IPS-18a (cell line): ENCODE measurements around the gene CLEC16A.

ENCODE experiments used
- H3K27ac ChIP-seq: one replicate; pipeline ENCODE4 v1.5.1; 2013; ENCODE audit warnings: low read length
- H3K27me3 ChIP-seq: one replicate; pipeline ENCODE4 v1.6.1; 2013; ENCODE audit warnings: mild to moderate bottlenecking, low read length; ENCODE audit not compliant: control insufficient read depth, insufficient read depth
- H3K36me3 ChIP-seq: one replicate; pipeline ENCODE4 v1.6.1; 2013; ENCODE audit warnings: low read depth, low read length; ENCODE audit not compliant: control insufficient read depth
- H3K4me1 ChIP-seq: one replicate; pipeline ENCODE4 v1.6.1; 2013; ENCODE audit warnings: low read depth, low read length; ENCODE audit not compliant: control insufficient read depth
- H3K4me3 ChIP-seq: one replicate; pipeline ENCODE4 v1.5.1; 2013; ENCODE audit warnings: low read length
- H3K9ac ChIP-seq: one replicate; pipeline ENCODE4 v1.6.1; 2013; ENCODE audit warnings: mild to moderate bottlenecking, low read length, moderate library complexity
- H3K9me3 ChIP-seq: one replicate; pipeline ENCODE4 v1.6.1; 2013; ENCODE audit warnings: low read depth, low read length; ENCODE audit not compliant: control insufficient read depth

The CLEC16A gene

DNA sequence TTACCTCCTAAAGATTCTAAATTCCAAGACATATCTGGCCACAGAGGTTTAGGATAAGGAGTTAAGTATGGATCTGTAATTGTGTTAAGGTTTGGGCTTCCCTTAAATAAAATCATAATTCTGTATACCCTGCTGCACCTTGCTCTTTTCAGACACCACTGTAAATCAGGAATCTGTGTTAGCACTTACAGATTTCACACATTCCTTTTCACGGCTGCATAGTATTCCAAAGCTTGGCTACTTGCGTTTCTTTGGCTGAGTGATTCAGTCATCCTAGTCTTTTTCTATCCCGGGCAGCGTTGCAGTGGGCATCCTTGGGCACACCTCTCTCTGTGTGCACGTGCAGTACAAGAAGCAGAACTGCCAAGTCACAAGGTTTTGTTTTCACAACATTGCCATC lies 205.8 kb downstream of the CLEC16A start:
- no peak overlapping the region for H3K4me3 ChIP-seq
- H3K9ac ChIP-seq: no peak overlapping the region
- H3K9me3 ChIP-seq: no peaks in the 10 kb centered on the region
- no peaks in the 10 kb centered on the region for H3K36me3 ChIP-seq
- H3K4me1 ChIP-seq: no peaks in the 10 kb centered on the region
- no peak overlapping the region for H3K27ac ChIP-seq
- H3K27me3 ChIP-seq: no peaks in the 10 kb centered on the region

GRCh38 chr16:11151156-11151884 lies 207.0 kb downstream of the CLEC16A start:
- Histone ChIP-seq H3K9me3 (no peaks in the 10 kb centered on the region), H3K36me3 (no peaks in the 10 kb centered on the region), H3K27ac (no peak overlapping the region), H3K27me3 (no peaks in the 10 kb centered on the region), H3K9ac (no peak overlapping the region), H3K4me1 (no peaks in the 10 kb centered on the region), H3K4me3 (no peak overlapping the region)

- H3K4me1 ChIP-seq: no peaks in the 10 kb centered on the region
- no peaks in the 10 kb centered on the region for H3K36me3 ChIP-seq
- no peaks in the 10 kb centered on the region for H3K27me3 ChIP-seq
- H3K27ac ChIP-seq: no peak overlapping the region
- no peak overlapping the region for H3K4me3 ChIP-seq
- no peaks in the 10 kb centered on the region for H3K9me3 ChIP-seq
- H3K9ac ChIP-seq: no peak overlapping the region
Measured at GRCh38 chr16:11151885-11152629, 207.7 kb downstream of the CLEC16A start.

DNA sequence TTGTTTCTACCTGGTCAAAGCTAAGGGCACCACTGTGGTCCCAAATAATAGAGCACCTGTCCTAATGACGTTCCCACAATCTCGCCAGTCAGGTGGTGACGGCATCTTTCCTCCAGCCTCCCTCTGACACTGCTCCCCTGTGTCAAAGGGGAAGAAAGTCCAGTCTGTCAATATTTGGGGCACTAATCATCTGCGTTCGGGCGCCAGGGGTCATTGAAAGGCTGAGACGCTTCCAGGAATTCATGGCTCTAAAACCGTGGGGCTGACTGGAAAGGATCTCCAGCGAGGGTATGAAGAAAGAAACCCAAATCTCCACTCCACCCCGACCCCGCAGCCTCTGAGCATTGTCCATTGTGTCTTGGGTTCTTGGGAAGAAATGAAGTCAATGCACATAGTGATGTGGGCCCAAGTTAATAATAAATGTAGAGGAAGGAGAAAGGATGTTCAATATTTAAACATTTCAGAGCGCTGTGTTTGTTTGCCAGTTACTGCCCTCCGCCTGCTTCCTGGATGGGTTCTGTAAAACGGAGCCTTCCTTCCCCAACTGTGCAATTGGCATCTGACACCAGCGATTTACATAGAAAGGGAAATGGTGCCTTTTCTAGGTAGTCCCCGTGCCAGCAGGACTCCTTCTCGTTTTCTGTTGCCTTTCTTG lies 208.4 kb downstream of the CLEC16A start:
- Histone ChIP-seq H3K9ac (no peak overlapping the region), H3K27ac (no peak overlapping the region), H3K9me3 (no peaks in the 10 kb centered on the region), H3K4me1 (no peaks in the 10 kb centered on the region), H3K27me3 (no peaks in the 10 kb centered on the region), H3K36me3 (no peaks in the 10 kb centered on the region), H3K4me3 (no peak overlapping the region)

- H3K9me3 ChIP-seq: no peaks in the 10 kb centered on the region
- no peak overlapping the region for H3K9ac ChIP-seq
- H3K36me3 ChIP-seq: no peaks in the 10 kb centered on the region
- H3K4me1 ChIP-seq: no peaks in the 10 kb centered on the region
- H3K4me3 ChIP-seq: no peak overlapping the region
- H3K27ac ChIP-seq: no peak overlapping the region
- H3K27me3 ChIP-seq: no peaks in the 10 kb centered on the region
Measured at GRCh38 chr16:11155284-11155806, 211.0 kb downstream of the CLEC16A start.

DNA sequence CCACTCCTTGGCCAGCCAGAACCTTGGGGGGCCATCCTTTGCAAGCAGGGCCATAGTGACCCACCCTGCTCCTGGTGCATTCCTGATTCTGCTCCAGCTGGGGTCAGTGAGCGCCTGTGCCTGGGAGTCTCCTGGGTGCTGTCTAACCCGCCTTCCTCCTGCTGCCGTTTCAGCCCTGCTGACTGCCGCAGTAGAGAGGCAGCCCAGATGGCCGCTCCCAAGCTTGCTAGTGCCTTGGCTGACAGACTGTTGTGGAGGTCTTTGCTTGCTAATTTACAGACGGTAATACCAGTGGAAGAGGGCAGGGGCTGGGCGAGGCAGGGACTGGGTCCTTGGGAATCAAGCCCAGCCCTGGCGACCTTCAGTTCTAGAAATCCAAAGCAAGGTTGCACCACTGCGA lies 212.0 kb downstream of the CLEC16A start:
- Histone ChIP-seq H3K27me3 (no peaks in the 10 kb centered on the region), H3K27ac (no peak overlapping the region), H3K4me1 (no peaks in the 10 kb centered on the region), H3K36me3 (no peaks in the 10 kb centered on the region), H3K4me3 (no peak overlapping the region), H3K9me3 (no peaks in the 10 kb centered on the region), H3K9ac (no peak overlapping the region)

GRCh38 chr16:11157143-11157542 lies 212.8 kb downstream of the CLEC16A start:
- no peaks in the 10 kb centered on the region for H3K4me1 ChIP-seq
- H3K27me3 ChIP-seq: no peaks in the 10 kb centered on the region
- H3K4me3 ChIP-seq: no peak overlapping the region
- no peak overlapping the region for H3K27ac ChIP-seq
- no peak overlapping the region for H3K9ac ChIP-seq
- no peaks in the 10 kb centered on the region for H3K9me3 ChIP-seq
- H3K36me3 ChIP-seq: no peaks in the 10 kb centered on the region

DNA sequence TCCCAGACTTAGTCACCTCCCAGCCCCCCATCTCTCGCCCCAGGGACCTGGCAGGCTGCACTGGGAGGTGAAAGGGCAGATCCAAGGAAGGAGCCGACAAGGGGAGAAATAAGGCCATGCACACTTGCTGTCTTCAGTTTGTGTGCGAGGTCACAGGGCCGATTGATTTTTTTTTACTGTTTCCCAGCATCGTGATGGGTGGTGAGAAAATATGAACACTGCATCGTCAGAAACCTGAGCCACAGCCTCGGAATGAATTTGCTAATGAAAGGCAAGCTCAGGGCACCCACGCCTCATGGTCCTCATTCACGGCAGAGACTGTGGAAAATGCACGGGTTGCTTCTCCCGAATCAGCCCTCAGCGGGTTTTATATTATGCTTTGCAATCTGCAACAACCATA lies 213.7 kb downstream of the CLEC16A start:
- H3K9me3 ChIP-seq: no peaks in the 10 kb centered on the region
- no peak overlapping the region for H3K4me3 ChIP-seq
- H3K4me1 ChIP-seq: no peaks in the 10 kb centered on the region
- H3K27me3 ChIP-seq: no peaks in the 10 kb centered on the region
- no peak overlapping the region for H3K9ac ChIP-seq
- no peaks in the 10 kb centered on the region for H3K36me3 ChIP-seq
- no peak overlapping the region for H3K27ac ChIP-seq

- no peaks in the 10 kb centered on the region for H3K27me3 ChIP-seq
- H3K36me3 ChIP-seq: no peaks in the 10 kb centered on the region
- no peaks in the 10 kb centered on the region for H3K9me3 ChIP-seq
- H3K9ac ChIP-seq: no peak overlapping the region
- H3K27ac ChIP-seq: no peak overlapping the region
- H3K4me3 ChIP-seq: no peak overlapping the region
- no peaks in the 10 kb centered on the region for H3K4me1 ChIP-seq
Measured at GRCh38 chr16:11159282-11159681, 214.9 kb downstream of the CLEC16A start.

- H3K27ac ChIP-seq: no peak overlapping the region
- no peaks in the 10 kb centered on the region for H3K36me3 ChIP-seq
Measured at GRCh38 chr16:11160676-11161115, 216.3 kb downstream of the CLEC16A start.

DNA sequence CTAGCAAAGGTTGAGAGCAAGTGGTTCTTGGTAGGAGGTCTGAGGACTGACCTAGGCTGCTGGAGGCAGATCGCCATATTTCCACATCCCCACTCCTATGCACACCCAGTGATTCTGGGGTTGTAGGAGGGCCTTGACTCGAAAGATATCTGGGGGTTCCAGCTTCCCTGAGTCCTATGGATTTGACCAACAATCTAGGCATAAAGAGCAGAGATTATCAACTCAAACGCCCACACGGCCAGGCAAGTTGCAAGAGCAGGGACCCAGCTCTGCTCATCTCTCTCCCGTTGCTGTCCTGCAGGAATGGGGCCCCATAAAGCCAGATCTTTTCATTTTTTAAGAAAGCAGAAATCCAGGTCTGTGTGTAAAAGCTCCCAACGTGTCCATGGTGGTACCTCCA lies 217.1 kb downstream of the CLEC16A start:
- Histone ChIP-seq H3K9ac (no peak overlapping the region), H3K4me1 (no peaks in the 10 kb centered on the region), H3K4me3 (no peak overlapping the region), H3K36me3 (no peaks in the 10 kb centered on the region), H3K27ac (no peak overlapping the region), H3K9me3 (no peaks in the 10 kb centered on the region), H3K27me3 (no peaks in the 10 kb centered on the region)

More at GRCh38 chr16:11160676-11161115, 216.3 kb downstream of the CLEC16A start:
- no peaks in the 10 kb centered on the region for H3K27me3 ChIP-seq
- H3K9ac ChIP-seq: no peak overlapping the region
- H3K9me3 ChIP-seq: no peaks in the 10 kb centered on the region
- H3K4me1 ChIP-seq: no peaks in the 10 kb centered on the region
- H3K4me3 ChIP-seq: no peak overlapping the region
